A549 (cell line): Measurements from ENCODE around the gene GRM4.

Experiments used
- BHLHE40 ChIP-seq: IDR thresholded peaks from 2 replicates; pipeline ENCODE4 v1.6.1; 2012; ENCODE audit warnings: low read depth, low read length, inconsistent platforms
- CHD2 ChIP-seq: fragments of 150-350 bp; IDR thresholded peaks from 2 replicates; pipeline ENCODE4 v1.6.1; 2014; ENCODE audit warnings: low read length; ENCODE audit not compliant: partially characterized antibody
- CTCF ChIP-seq: fragments of >200 bp; sonication (Bioruptor Twin); formaldehyde crosslinking; IDR thresholded peaks from 3 replicates; pipeline ENCODE4 v1.5.1; 2016
- FOSL2 ChIP-seq, 2 experiments: fragments of 450-650 bp in 1 of 2; fragments of >200 bp in 1 of 2; sonication (Bioruptor Twin) in 1 of 2; formaldehyde crosslinking; IDR thresholded peaks; 2 replicates each; pipeline versions ENCODE4 v1.5.0 to v1.6.1; 2016 to 2020; ENCODE audit warnings: mild to moderate bottlenecking in 1 of 2, moderate library complexity in 1 of 2
- HDAC2 ChIP-seq: fragments of 200-600 bp; sonication (generic); IDR thresholded peaks from 2 replicates; pipeline ENCODE4 v1.6.1; 2016
- HOXA7 ChIP-seq: fragments of 250-450 bp; sonication (Bioruptor Pico); IDR thresholded peaks from 2 replicates; pipeline ENCODE4 v1.5.0; 2020; ENCODE audit warnings: mild to moderate bottlenecking, moderate library complexity
- JUNB ChIP-seq: fragments of >200 bp; sonication (Bioruptor Twin); formaldehyde crosslinking; IDR thresholded peaks from 2 replicates; pipeline ENCODE4 v1.6.1; 2016
- MAX ChIP-seq: IDR thresholded peaks from 2 replicates; pipeline ENCODE4 v1.6.1; 2012
- TP53 ChIP-seq: fragments of 250-450 bp; sonication (Bioruptor Pico); IDR thresholded peaks from 2 replicates; pipeline ENCODE4 v1.5.0; 2021; ENCODE audit warnings: mild to moderate bottlenecking, moderate library complexity
- ZFP36 ChIP-seq: fragments of 450-650 bp; IDR thresholded peaks from 2 replicates; pipeline ENCODE4 v1.6.1; 2014; ENCODE audit warnings: borderline replicate concordance; ENCODE audit not compliant: partially characterized antibody

- TF ChIP-seq CTCF (no peak), HDAC2 (no peak), HOXA7 (CRISPR knock-in tag) (no peak), FOSL2 (IDR thresholded peaks at IDR 0.05) (no peak), FOSL2 (CRISPR knock-in tag; IDR thresholded peaks at IDR 0.05) (no peak), MAX (no peak), BHLHE40 (no peak), CHD2 (no peak), ZFP36 (no peak), TP53 (CRISPR knock-in tag) (no peak), JUNB (no peak)
Measured at GRCh38 chr6:33981421-33981820, 164.5 kb downstream of the GRM4 start.
